Liver (tissue), 9 donors: ENCODE results near the gene TESPA1. TPM values are rescaled to one million over a fixed set of nuclear protein-coding genes. Genes with fewer than 3 reads are reported as not detected.

Source experiments
- DNase-seq: peaks from one replicate; pipeline ENCODE4 v3.0.0-alpha.2; 2017; ENCODE audit warnings: low spot score
- H3K27ac ChIP-seq, 2 donors: one replicate each; pipeline ENCODE4 v1.7.0; 2013; ENCODE audit warnings: inconsistent platforms in 2 of 2, low read length in 2 of 2, control low read depth in 1 of 2, low read depth in 1 of 2, mild to moderate bottlenecking in 1 of 2
- H3K27me3 ChIP-seq, 4 donors: one replicate each; pipeline versions ENCODE4 v1.6.1 to v1.7.0; 2013; ENCODE audit warnings: low read length in 3 of 4, inconsistent platforms in 1 of 4, mild to moderate bottlenecking in 1 of 4, moderate library complexity in 1 of 4; ENCODE audit not compliant: control insufficient read depth in 4 of 4, insufficient read depth in 4 of 4
- H3K36me3 ChIP-seq, 4 donors: one replicate each; pipeline versions ENCODE4 v1.6.1 to v1.7.0; 2013; ENCODE audit warnings: low read length in 3 of 4, mild to moderate bottlenecking in 3 of 4, low read depth in 1 of 4, moderate library complexity in 1 of 4; ENCODE audit not compliant: control insufficient read depth in 4 of 4, insufficient read depth in 3 of 4
- H3K4me1 ChIP-seq, 4 donors: one replicate each; pipeline versions ENCODE4 v1.6.1 to v1.7.0; 2013; ENCODE audit warnings: low read length in 3 of 4, mild to moderate bottlenecking in 3 of 4, moderate library complexity in 1 of 4; ENCODE audit not compliant: control insufficient read depth in 4 of 4, insufficient read depth in 4 of 4
- H3K4me3 ChIP-seq, 3 donors: one replicate each; pipeline versions ENCODE4 v1.6.1 to v1.7.0; 2013; ENCODE audit warnings: low read length in 3 of 3, control low read depth in 1 of 3, low read depth in 1 of 3, mild to moderate bottlenecking in 1 of 3
- H3K9ac ChIP-seq, 2 donors: one replicate each; pipeline ENCODE4 v1.7.0; 2013; ENCODE audit warnings: low read length in 2 of 2, mild to moderate bottlenecking in 2 of 2, moderate library complexity in 2 of 2, control low read depth in 1 of 2, low read depth in 1 of 2
- H3K9me3 ChIP-seq, 4 donors: one replicate each; pipeline versions ENCODE4 v1.6.1 to v1.7.0; 2013; ENCODE audit warnings: low read length in 3 of 4; ENCODE audit not compliant: control insufficient read depth in 4 of 4
- ATF3 ChIP-seq: IDR thresholded peaks from 2 replicates; pipeline ENCODE4 v1.6.1; 2016; ENCODE audit warnings: antibody characterized with exemption
- CTCF ChIP-seq: fragments of 150-350 bp; IDR thresholded peaks from 2 replicates; pipeline ENCODE4 v1.5.1; 2017; ENCODE audit warnings: improper control_type of control experiment, low read depth, low read length; ENCODE audit not compliant: missing input control
- EGR1 ChIP-seq, 2 donors: IDR thresholded peaks; 2 replicates each; pipeline ENCODE4 v1.6.1; 2016 to 2018; ENCODE audit warnings: antibody characterized with exemption in 2 of 2, low read depth in 2 of 2
- FOXA1 ChIP-seq: IDR thresholded peaks from 2 replicates; pipeline ENCODE4 v1.6.1; 2016; ENCODE audit warnings: antibody characterized with exemption
- FOXA2 ChIP-seq: IDR thresholded peaks from 2 replicates; pipeline ENCODE4 v1.6.1; 2016; ENCODE audit warnings: antibody characterized with exemption
- GABPA ChIP-seq, 2 donors: IDR thresholded peaks in 1 of 2; conservative IDR thresholded peaks in 1 of 2; 2 replicates each; pipeline ENCODE4 v1.6.1; 2016; ENCODE audit warnings: antibody characterized with exemption in 2 of 2, mild to moderate bottlenecking in 1 of 2, moderate library complexity in 1 of 2
- HNF4A ChIP-seq, 2 donors: conservative IDR thresholded peaks; 2 replicates each; pipeline ENCODE4 v1.6.1; 2016; ENCODE audit warnings: antibody characterized with exemption in 2 of 2, mild to moderate bottlenecking in 2 of 2
- HNF4G ChIP-seq: IDR thresholded peaks from 2 replicates; pipeline ENCODE4 v1.6.1; 2016; ENCODE audit warnings: antibody characterized with exemption
- JUND ChIP-seq, 2 donors: IDR thresholded peaks; 2 replicates each; pipeline ENCODE4 v1.6.1; 2016; ENCODE audit warnings: antibody characterized with exemption in 2 of 2
- MAX ChIP-seq: IDR thresholded peaks from 2 replicates; pipeline ENCODE4 v1.6.1; 2016; ENCODE audit warnings: antibody characterized with exemption
- NR2F2 ChIP-seq: IDR thresholded peaks from 2 replicates; pipeline ENCODE4 v1.6.1; 2016; ENCODE audit warnings: antibody characterized with exemption
- RAD21 ChIP-seq, 2 donors: IDR thresholded peaks; 2 replicates each; pipeline ENCODE4 v1.6.1; 2016; ENCODE audit warnings: antibody characterized with exemption in 2 of 2, mild to moderate bottlenecking in 2 of 2
- REST ChIP-seq: IDR thresholded peaks from 2 replicates; pipeline ENCODE4 v1.6.1; 2016; ENCODE audit warnings: antibody characterized with exemption, mild to moderate bottlenecking
- RXRA ChIP-seq, 2 donors: IDR thresholded peaks; 2 replicates each; pipeline ENCODE4 v1.6.1; 2017 to 2018; ENCODE audit warnings: antibody characterized with exemption in 2 of 2, mild to moderate bottlenecking in 1 of 2
- SP1 ChIP-seq: IDR thresholded peaks from 2 replicates; pipeline ENCODE4 v1.6.1; 2018; ENCODE audit warnings: antibody characterized with exemption, mild to moderate bottlenecking
- TAF1 ChIP-seq: conservative IDR thresholded peaks from 2 replicates; pipeline ENCODE4 v1.6.1; 2016; ENCODE audit warnings: antibody characterized with exemption, mild to moderate bottlenecking
- WGBS: extraction: QIAGEN DNeasy Blood & Tissue Kit; methylation state at CpG from one replicate; pipeline ENCODE4 v1.1.7; 2013; 5-methylcytosine and 5-hydroxymethylcytosine counted together
- polyA plus RNA-seq, 2 donors: library from polyadenylated mRNA; stranded (reverse) in 1 of 2; unstranded in 1 of 2; fragments of 200-250 nt in 1 of 2; fragments of >200 nt in 1 of 2; fragmentation: Nextera tagmentation in 1 of 2; extraction: Ambion mirVana in 1 of 2; gene quantifications; one replicate each; pipeline versions ENCODE4 v1.2.1 to v1.2.3, GENCODE V29; 2013 to 2015
- total RNA-seq, 2 donors: library from RNA; depleted of rRNA; stranded (reverse); fragments of >200 nt; gene quantifications; one replicate each; pipeline ENCODE4 v1.2.3, GENCODE V29; 2014
- donor health status: healthy.
- donor health status: healthy.
- donor health status: healthy.
- donor health status: healthy.
- donor health status: healthy.

TESPA1 gene
- total and polyA plus RNA-seq, 4 donors, result 0.10 to 3.2 (median 0.42) TPM

- H3K4me1 ChIP-seq, result no peaks in the 10 kb centered on the region
- TF ChIP-seq REST (no peak), RXRA (IDR thresholded peaks at IDR 0.05) (no peak), ATF3 (no peak), HNF4G (no peak), JUND (IDR thresholded peaks at IDR 0.05) (no peak), GABPA (IDR thresholded peaks at IDR 0.05 in 1 of 2, conservative IDR thresholded peaks at IDR 0.05 in 1 of 2) (no peak), RAD21 (IDR thresholded peaks at IDR 0.05) (no peak), FOXA1 (no peak), HNF4A (conservative IDR thresholded peaks at IDR 0.05) (no peak), FOXA2 (no peak), TAF1 (no peak), SP1 (no peak), NR2F2 (no peak), MAX (no peak), EGR1 (IDR thresholded peaks at IDR 0.05; ENCODE audit: low read depth in 2 of 2) (no peak), CTCF (no peak)
Observed at GRCh38 chr12:54917001-54917488, 67.5 kb downstream of the TESPA1 start.

More at GRCh38 chr12:54917001-54917488, 67.5 kb downstream of the TESPA1 start:
- DNase-seq, result no peak
- Histone ChIP-seq H3K9ac (no peak overlapping the region), H3K4me3 (no peak overlapping the region), H3K27ac (no peak overlapping the region), H3K9me3 (no peaks in the 10 kb centered on the region), H3K27me3 (no peaks in the 10 kb centered on the region), H3K36me3 (no peaks in the 10 kb centered on the region)
- WGBS, result 90% methylated on average over 21 of the region's 21 CpGs

Other genes with a start within 250 kb of the TESPA1 start
- not detected for gene MUCL1, start 130.2 kb downstream of the TESPA1 start, total RNA-seq
- gene MUCL1, start 130.2 kb downstream of the TESPA1 start, polyA plus RNA-seq, result not detected
- gene NEUROD4, start 35.2 kb upstream of the TESPA1 start, total RNA-seq, result not detected
- not detected for gene NEUROD4, start 35.2 kb upstream of the TESPA1 start, polyA plus RNA-seq
- gene OR9K2, start 141.6 kb upstream of the TESPA1 start, total RNA-seq, result not detected
- gene OR9K2, start 141.6 kb upstream of the TESPA1 start, polyA plus RNA-seq, result not detected
- gene OR10A7, start 236.3 kb upstream of the TESPA1 start, total RNA-seq, result not detected
- gene OR10A7, start 236.3 kb upstream of the TESPA1 start, polyA plus RNA-seq, result not detected